Heart left ventricle (tissue), 16 donors: ENCODE results near the gene OTOP3. TPM values are rescaled to one million over a fixed set of nuclear protein-coding genes. Genes with fewer than 3 reads are reported as not detected.

ENCODE experiments used
- ATAC-seq, 4 donors: fragments of 200-7000 bp; cut with Tn5 transposase; one replicate each; pipeline ENCODE4 v1.9.1; 2020 to 2022; ENCODE audit warnings: moderate library complexity in 4 of 4, mild to moderate bottlenecking in 3 of 4, moderate number of reproducible peaks in 1 of 4
- DNase-seq, 5 donors: peaks; one replicate each; pipeline ENCODE4 v3.0.0-alpha.2; 2020
- H3K27ac ChIP-seq, 12 donors: fragments of 200-600 bp; sonication (generic) in 4 of 12; one replicate each; pipeline versions ENCODE4 v1.5.0 to v1.8.0; 2016 to 2022; ENCODE audit warnings: mild to moderate bottlenecking in 2 of 12
- H3K27me3 ChIP-seq, 9 donors: fragments of 200-600 bp; sonication (generic) in 2 of 9; one replicate each; pipeline versions ENCODE4 v1.5.1 to v1.8.0; 2016 to 2022; ENCODE audit warnings: mild to moderate bottlenecking in 3 of 9
- H3K36me3 ChIP-seq, 9 donors: fragments of 200-600 bp; sonication (generic) in 2 of 9; one replicate each; pipeline versions ENCODE4 v1.5.0 to v1.8.0; 2018 to 2022; ENCODE audit warnings: mild to moderate bottlenecking in 2 of 9
- H3K4me1 ChIP-seq, 12 donors: fragments of 200-600 bp; sonication (generic) in 4 of 12; one replicate each; pipeline versions ENCODE4 v1.5.0 to v1.8.0; 2016 to 2022; ENCODE audit warnings: mild to moderate bottlenecking in 3 of 12
- H3K4me3 ChIP-seq, 12 donors: fragments of 200-600 bp; sonication (generic) in 4 of 12; one replicate each; pipeline versions ENCODE4 v1.5.0 to v1.8.0; 2017 to 2022; ENCODE audit warnings: mild to moderate bottlenecking in 9 of 12, moderate library complexity in 4 of 12
- H3K9me3 ChIP-seq, 12 donors: fragments of 200-600 bp; sonication (generic) in 4 of 12; one replicate each; pipeline versions ENCODE4 v1.5.0 to v1.8.0; 2016 to 2022; ENCODE audit warnings: mild to moderate bottlenecking in 1 of 12
- POLR2A ChIP-seq, 2 donors: fragments of 450-650 bp; IDR thresholded peaks; one replicate each; pipeline ENCODE4 v1.6.1; 2017; ENCODE audit warnings: antibody characterized with exemption in 2 of 2, mild to moderate bottlenecking in 2 of 2, moderate library complexity in 2 of 2
- WGBS, 4 donors: extraction: QIAGEN DNeasy Blood & Tissue Kit in 2 of 4; methylation state at CpG; one replicate each; pipeline versions ENCODE4 v1.1.5 to v1.1.7; 2013 to 2018; 5-methylcytosine and 5-hydroxymethylcytosine counted together
- intact Hi-C, 10 donors: fragments of 100-400 bp; cut with DNase I; formaldehyde crosslinking; loops; one replicate each; pipeline versions ENCODE4 v1.11.1 to v1.14.2; 2022
- polyA plus RNA-seq, 2 donors: library from polyadenylated mRNA; stranded (reverse); fragments of 200-250 nt; gene quantifications; one replicate each; pipeline ENCODE4 v1.2.3, GENCODE V29; 2013
- total RNA-seq, 9 donors: library from RNA; depleted of rRNA in 2 of 9; stranded (reverse); fragments of >200 nt in 2 of 9; fragmentation: NEBNext Ultra II Directional in 3 of 9; extraction: Animal tissue kit (Norgen Biotek cat#: 25700) in 3 of 9; gene quantifications; one replicate each; pipeline versions ENCODE4 v1.1.0 to v1.2.4, GENCODE V29; 2016 to 2023
- TF ChIP-seq, protein P1 (sequence below), 12 donors: fragments of 200-600 bp; sonication (generic) in 4 of 12; IDR thresholded peaks; one replicate each; pipeline versions ENCODE4 v1.5.0 to v1.8.0; 2018 to 2022; ENCODE audit warnings: antibody characterized with exemption in 12 of 12, mild to moderate bottlenecking in 5 of 12
- donor health status: ischemic (EF 13 %, LVEDD 7.1; RV severe dilation, severe dysfunction).
- donor health status: healthy with polysubstance abuse.
- donor health status: DM: no; HTN: yes; CAD: no.
- donor health status: DM: no; HTN: no; CAD: no.
- donor health status: ischemic (EF 25% LVEDD 6.9; RV normal size, moderate dysfunction).
- donor health status: ischemic (EF 25% LVEDD 5.7; RV mildly dilated, moderate dysfunction).
- donor health status: healthy.
- donor health status: DM: yes; HTN: yes; CAD: no.
- donor health status: ischemic (EF 35%, LVEDD 5.7; RV mildly dilated, moderate dysfunction).
- donor health status: nonischemic (EF 11% LVEDD 7.7; RV severe dilation, severe dysfunction).
- donor health status: DM: yes; HTN: yes; CAD: no.
- donor health status: PGD.
- donor health status: ischemic (EF 29% LVEDD 5.4; RV normal size, mild dysfunction).
- donor health status: nonischemic (EF 23%, LVEDD 6.1; RV moderate dilation, normal function).

OTOP3 gene
- total and polyA plus RNA-seq, 11 donors, result not detected

- no peak for TF ChIP-seq POLR2A (IDR thresholded peaks at IDR 0.05)
- TF ChIP-seq, protein P1, sequence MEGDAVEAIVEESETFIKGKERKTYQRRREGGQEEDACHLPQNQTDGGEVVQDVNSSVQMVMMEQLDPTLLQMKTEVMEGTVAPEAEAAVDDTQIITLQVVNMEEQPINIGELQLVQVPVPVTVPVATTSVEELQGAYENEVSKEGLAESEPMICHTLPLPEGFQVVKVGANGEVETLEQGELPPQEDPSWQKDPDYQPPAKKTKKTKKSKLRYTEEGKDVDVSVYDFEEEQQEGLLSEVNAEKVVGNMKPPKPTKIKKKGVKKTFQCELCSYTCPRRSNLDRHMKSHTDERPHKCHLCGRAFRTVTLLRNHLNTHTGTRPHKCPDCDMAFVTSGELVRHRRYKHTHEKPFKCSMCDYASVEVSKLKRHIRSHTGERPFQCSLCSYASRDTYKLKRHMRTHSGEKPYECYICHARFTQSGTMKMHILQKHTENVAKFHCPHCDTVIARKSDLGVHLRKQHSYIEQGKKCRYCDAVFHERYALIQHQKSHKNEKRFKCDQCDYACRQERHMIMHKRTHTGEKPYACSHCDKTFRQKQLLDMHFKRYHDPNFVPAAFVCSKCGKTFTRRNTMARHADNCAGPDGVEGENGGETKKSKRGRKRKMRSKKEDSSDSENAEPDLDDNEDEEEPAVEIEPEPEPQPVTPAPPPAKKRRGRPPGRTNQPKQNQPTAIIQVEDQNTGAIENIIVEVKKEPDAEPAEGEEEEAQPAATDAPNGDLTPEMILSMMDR (IDR thresholded peaks at IDR 0.05), result no peak
- Histone ChIP-seq H3K27me3 (peaks cover 29 to 81% (median 45%) of the 10 kb centered on the region in 9 donors), H3K4me1 (peaks cover 0 to 12% (median 0%) of the 10 kb centered on the region in 12 donors), H3K9me3 (no peaks in the 10 kb centered on the region), H3K36me3 (no peaks in the 10 kb centered on the region), H3K4me3 (no peak overlapping the region), H3K27ac (no peak overlapping the region)
- WGBS, 4 donors, result 55 to 67% (median 63%) methylated on average over 8 of the region's 8 CpGs
- ATAC-seq, result no peak
- intact Hi-C loops, result no loop called here
- no peak for DNase-seq
Measured at GRCh38 chr17:74938194-74938950, 2.7 kb downstream of the OTOP3 start.

GRCh38 chr17:74939534-74939933 lies 3.8 kb downstream of the OTOP3 start:
- TF ChIP-seq POLR2A (IDR thresholded peaks at IDR 0.05), result no peak
- TF ChIP-seq, protein P1 (IDR thresholded peaks at IDR 0.05), result no peak
- H3K27ac ChIP-seq, result no peak overlapping the region
- H3K4me1 ChIP-seq, result peaks cover 0 to 12% (median 0%) of the 10 kb centered on the region in 12 donors
- no peaks in the 10 kb centered on the region for H3K36me3 ChIP-seq
- WGBS, 4 donors, result 42 to 51% (median 49%) methylated on average over 8 of the region's 8 CpGs
- ATAC-seq (no peak), DNase-seq (no peak)
- intact Hi-C loops, result no loop called here
- H3K9me3 ChIP-seq, result no peaks in the 10 kb centered on the region
- H3K4me3 ChIP-seq, result no peak overlapping the region
- H3K27me3 ChIP-seq, result peaks cover 28 to 72% (median 45%) of the 10 kb centered on the region in 9 donors

- H3K4me1 ChIP-seq, result peaks cover 0 to 3% (median 0%) of the 10 kb centered on the region in 12 donors
- intact Hi-C loops, result no loop called here
- no peak for ATAC-seq
- no peaks in the 10 kb centered on the region for H3K36me3 ChIP-seq
- peaks cover 15 to 67% (median 28%) of the 10 kb centered on the region in 9 donors for H3K27me3 ChIP-seq
- 70 to 87% (median 78%) methylated on average over 10 to 21 of the region's 21 CpGs for WGBS, 4 donors
- no peak overlapping the region for H3K4me3 ChIP-seq
- DNase-seq, result no peak
- no peaks in the 10 kb centered on the region for H3K9me3 ChIP-seq
- TF ChIP-seq, protein P1 (IDR thresholded peaks at IDR 0.05), result no peak
- no peak for TF ChIP-seq POLR2A (IDR thresholded peaks at IDR 0.05)
- no peak overlapping the region for H3K27ac ChIP-seq
Measured at GRCh38 chr17:74941128-74941725, 5.5 kb downstream of the OTOP3 start.

DNA sequence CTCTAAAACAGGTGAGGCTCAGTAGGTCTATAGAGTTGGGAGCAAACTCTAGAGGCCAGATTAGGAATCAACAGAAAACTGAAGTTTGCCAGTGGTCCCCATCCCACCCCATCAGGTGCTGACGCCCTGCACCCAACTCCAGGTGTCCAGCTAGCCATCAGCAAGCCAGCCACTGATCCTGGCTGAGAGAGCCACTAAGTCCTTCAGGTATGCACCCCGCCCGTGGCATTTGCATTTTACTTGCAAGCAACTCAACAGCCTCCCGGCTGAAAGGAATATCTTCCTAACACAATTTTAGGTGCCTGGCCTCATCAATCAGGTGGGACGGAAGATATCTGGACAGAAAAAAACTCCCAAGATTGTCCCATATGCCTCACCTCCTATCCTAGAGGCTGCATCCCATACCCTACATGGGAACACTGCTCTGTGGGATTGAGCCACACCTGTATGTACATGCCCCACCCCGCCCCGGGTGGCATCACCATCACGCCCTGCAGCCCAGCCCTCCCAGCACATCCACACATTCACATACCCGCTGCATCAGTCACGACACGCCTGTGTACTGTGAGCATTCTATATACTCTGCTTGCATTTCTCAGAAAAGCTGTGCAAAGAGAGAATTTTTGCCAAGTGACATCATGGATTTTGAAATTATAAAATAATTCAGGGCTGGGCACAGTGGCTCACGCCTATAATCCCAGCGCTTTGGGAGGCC lies 8.3 kb downstream of the OTOP3 start:
- DNase-seq, result no peak
- Histone ChIP-seq H3K4me1 (no peaks in the 10 kb centered on the region), H3K27ac (no peak overlapping the region), H3K36me3 (no peaks in the 10 kb centered on the region), H3K27me3 (peaks cover 0 to 48% (median 11%) of the 10 kb centered on the region in 9 donors), H3K4me3 (no peak overlapping the region), H3K9me3 (no peaks in the 10 kb centered on the region)
- no peak for ATAC-seq
- 61 to 69% (median 65%) methylated on average over 13 of the region's 13 CpGs for WGBS, 4 donors
- intact Hi-C loops, result no loop called here
- TF ChIP-seq POLR2A (IDR thresholded peaks at IDR 0.05), result no peak
- TF ChIP-seq, protein P1 (IDR thresholded peaks at IDR 0.05), result no peak
